Right cardiac atrium (tissue), 5 donors: ENCODE data around the gene DSC3. TPM values are rescaled to one million over a fixed set of nuclear protein-coding genes. Genes with fewer than 3 reads are reported as not detected.

Experiments
- ATAC-seq, 2 donors: fragments of 200-7000 bp; cut with Tn5 transposase; one replicate each; pipeline versions ENCODE4 v1.8.0 to v1.9.1; 2020; ENCODE audit warnings: moderate library complexity in 2 of 2, mild to moderate bottlenecking in 1 of 2
- DNase-seq, 3 donors: peaks; one replicate each; pipeline ENCODE4 v3.0.0-alpha.2; 2020
- H3K27ac ChIP-seq: one replicate; pipeline ENCODE4 v1.5.1; 2013; ENCODE audit warnings: mild to moderate bottlenecking, low read length, control low read depth, moderate library complexity
- H3K27me3 ChIP-seq: one replicate; pipeline ENCODE4 v1.6.1; 2013; ENCODE audit not compliant: control insufficient read depth, insufficient read depth
- H3K4me1 ChIP-seq: one replicate; pipeline ENCODE4 v1.6.1; 2013; ENCODE audit warnings: low read length; ENCODE audit not compliant: control insufficient read depth, insufficient read depth
- H3K4me3 ChIP-seq: one replicate; pipeline ENCODE4 v1.5.1; 2013; ENCODE audit warnings: low read length, control low read depth
- H3K9me3 ChIP-seq: one replicate; pipeline ENCODE4 v1.6.1; 2013; ENCODE audit warnings: low read length; ENCODE audit not compliant: control insufficient read depth
- WGBS: extraction: QIAGEN DNeasy Blood & Tissue Kit; methylation state at CpG from one replicate; pipeline ENCODE4 v1.1.7; 2013; 5-methylcytosine and 5-hydroxymethylcytosine counted together
- intact Hi-C, 4 donors: fragments of 100-400 bp; cut with DNase I; formaldehyde crosslinking; loops; one replicate each; pipeline versions ENCODE4 v1.11.0 to v1.14.0; 2022 to 2023
- polyA plus RNA-seq: library from polyadenylated mRNA; stranded (reverse); fragments of 200-250 nt; gene quantifications from one replicate; pipeline ENCODE4 v1.2.3, GENCODE V29; 2013
- total RNA-seq, 4 donors: library from RNA; stranded (reverse); fragmentation: NEBNext Ultra II Directional; extraction: Animal tissue kit (Norgen Biotek cat#: 25700); gene quantifications; one replicate each; pipeline ENCODE4 v1.2.1, GENCODE V29; 2021
- donor health status: healthy with polysubstance abuse.
- donor health status: DM: no; HTN: yes; CAD: no.
- donor health status: DM: no; HTN: no; CAD: no.
- donor health status: DM: no; HTN: yes; CAD: no; lungs with severe emphysema.
- donor health status: DM: yes; HTN: yes; CAD: no.

DSC3 gene
- total and polyA plus RNA-seq, 5 donors: 0.03 to 0.18 (median 0.14) TPM

DNA sequence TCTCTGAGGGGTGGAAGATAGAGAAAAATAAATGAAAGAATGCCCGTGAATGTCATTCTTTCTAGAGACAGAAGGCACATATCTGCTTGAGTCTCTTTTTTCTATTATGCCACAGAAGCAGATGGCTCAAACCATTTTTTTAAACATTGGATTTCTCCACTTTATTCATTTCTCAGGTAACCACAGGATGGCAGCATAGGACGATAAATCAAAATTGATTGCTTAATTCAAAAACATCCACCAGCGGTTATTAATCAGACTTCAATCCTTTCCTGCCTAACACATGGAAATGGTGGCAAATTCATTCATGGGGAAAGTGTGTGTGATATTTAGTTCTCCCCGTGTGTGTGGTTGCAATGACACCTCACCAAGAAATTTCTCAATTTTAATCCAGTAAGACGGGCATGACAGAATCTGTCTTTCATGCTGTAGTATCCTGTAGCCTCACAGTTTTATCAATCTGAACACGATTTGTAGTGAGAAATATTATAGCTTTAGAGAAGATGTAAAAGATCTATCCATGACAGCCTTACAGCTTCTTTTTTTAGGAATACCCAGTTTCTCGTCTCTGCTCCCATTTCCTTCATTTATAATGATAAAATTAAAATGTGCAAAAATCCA, 72.2 kb downstream of the DSC3 start:
- Histone ChIP-seq H3K4me1 (no peaks in the 10 kb centered on the region), H3K27ac (no peak overlapping the region), H3K4me3 (no peak overlapping the region), H3K27me3 (no peaks in the 10 kb centered on the region), H3K9me3 (no peaks in the 10 kb centered on the region)
- intact Hi-C loops: no loop called here
- WGBS: 29% methylated on average over 7 of the region's 7 CpGs
- ATAC-seq (no peak), DNase-seq (no peak)

DNA sequence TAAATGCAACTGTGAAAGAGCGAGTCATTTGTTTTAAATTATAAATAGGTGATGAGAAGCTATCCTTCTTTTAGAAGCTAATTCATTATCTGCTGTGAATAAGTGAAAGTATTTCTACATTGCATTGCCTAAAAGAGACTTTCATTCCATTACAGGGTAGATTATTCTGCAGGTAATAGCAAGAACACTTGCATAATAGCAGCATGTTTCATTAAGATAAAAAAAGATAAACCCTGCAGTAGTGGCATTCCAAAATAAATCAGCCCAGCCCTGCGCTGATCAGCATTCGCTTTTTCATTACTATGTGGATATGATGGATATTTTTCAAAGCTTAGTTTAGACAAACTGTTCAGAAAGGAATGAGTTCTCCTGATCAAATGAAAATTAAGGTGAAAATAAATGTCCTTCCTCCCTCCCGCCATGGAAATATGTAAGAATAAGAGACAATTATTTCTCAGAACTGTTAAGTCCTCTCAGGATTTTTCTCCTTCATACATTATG, 72.8 kb downstream of the DSC3 start:
- intact Hi-C loops: no loop called here
- no peaks in the 10 kb centered on the region for H3K27me3 ChIP-seq
- ATAC-seq (no peak), DNase-seq (no peak)
- H3K4me3 ChIP-seq: no peak overlapping the region
- 85% methylated on average over 4 of the region's 4 CpGs for WGBS
- no peak overlapping the region for H3K27ac ChIP-seq
- no peaks in the 10 kb centered on the region for H3K4me1 ChIP-seq
- no peaks in the 10 kb centered on the region for H3K9me3 ChIP-seq

DNA sequence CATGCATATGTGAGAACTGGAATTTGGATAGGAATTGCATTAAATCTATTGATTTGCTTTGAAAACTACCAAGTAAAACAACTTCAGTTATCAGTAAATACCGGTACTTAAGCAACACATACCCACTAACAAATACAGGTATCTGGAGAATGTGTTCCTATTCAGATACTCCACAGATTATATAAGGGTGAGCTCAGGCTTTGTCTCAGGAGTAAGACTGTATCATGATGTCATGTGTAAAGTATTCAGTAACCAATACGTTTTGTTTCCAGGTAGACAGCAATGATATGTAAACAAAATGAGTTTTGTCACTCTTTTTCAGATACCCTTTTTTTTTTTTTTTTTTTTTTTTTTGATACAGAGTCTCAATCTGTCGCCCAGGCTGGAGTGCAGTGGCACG, 74.8 kb downstream of the DSC3 start:
- no peak overlapping the region for H3K27ac ChIP-seq
- no peaks in the 10 kb centered on the region for H3K9me3 ChIP-seq
- WGBS: 74% methylated on average over 4 of the region's 4 CpGs
- no peak overlapping the region for H3K4me3 ChIP-seq
- H3K27me3 ChIP-seq: no peaks in the 10 kb centered on the region
- H3K4me1 ChIP-seq: no peaks in the 10 kb centered on the region
- DNase-seq: no peak
- no peak for ATAC-seq
- intact Hi-C loops: no loop called here

DNA sequence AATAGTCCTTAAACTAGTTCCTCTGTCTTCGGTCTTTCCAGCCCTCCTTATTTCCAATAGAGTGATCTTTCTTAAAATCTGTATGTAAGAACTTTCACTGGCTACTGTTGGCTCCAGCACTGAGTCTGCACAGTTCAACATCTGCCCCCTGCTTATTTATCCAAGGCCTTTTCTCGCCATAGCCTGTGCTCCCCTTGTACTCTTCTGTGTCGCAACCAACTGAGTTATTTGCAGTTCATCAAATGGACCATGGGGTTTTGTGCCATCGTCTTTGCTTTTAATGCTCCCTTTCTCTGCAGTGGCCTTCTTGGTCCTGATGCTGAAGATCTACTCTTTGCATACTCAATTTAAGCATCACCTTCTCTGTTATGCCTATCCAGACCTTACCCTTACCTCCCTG, 77.3 kb downstream of the DSC3 start:
- no peak for ATAC-seq
- Histone ChIP-seq H3K4me3 (no peak overlapping the region), H3K27ac (no peak overlapping the region), H3K4me1 (no peaks in the 10 kb centered on the region), H3K27me3 (no peaks in the 10 kb centered on the region), H3K9me3 (no peaks in the 10 kb centered on the region)
- WGBS: 90% methylated on average over 4 of the region's 4 CpGs
- intact Hi-C loops: no loop called here
- no peak for DNase-seq

DNA sequence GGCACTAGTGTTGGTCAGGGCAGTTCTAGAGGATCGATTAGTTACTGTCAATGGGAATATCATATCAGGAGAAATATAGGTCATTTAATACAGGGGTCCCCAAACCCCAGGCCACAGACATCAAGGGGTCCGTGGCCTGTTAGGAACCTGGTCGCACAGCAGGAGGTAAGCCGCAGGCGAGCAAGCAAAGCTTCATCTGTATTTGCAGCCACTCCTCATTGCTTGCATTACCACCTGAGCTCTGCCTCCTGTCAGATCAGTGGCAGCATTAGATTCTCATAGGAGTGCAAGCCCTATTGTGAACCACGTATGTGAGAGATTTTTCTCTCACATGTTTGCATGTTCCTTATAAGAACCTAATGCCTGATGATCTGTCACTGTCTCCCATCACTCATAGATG, 81.9 kb downstream of the DSC3 start:
- intact Hi-C loops: no loop called here
- WGBS: 95% methylated on average over 6 of the region's 6 CpGs
- DNase-seq (no peak), ATAC-seq (no peak)
- H3K4me3 ChIP-seq: no peak overlapping the region
- H3K27ac ChIP-seq: no peak overlapping the region
- H3K4me1 ChIP-seq: no peaks in the 10 kb centered on the region
- H3K9me3 ChIP-seq: no peaks in the 10 kb centered on the region
- H3K27me3 ChIP-seq: no peaks in the 10 kb centered on the region

DNA sequence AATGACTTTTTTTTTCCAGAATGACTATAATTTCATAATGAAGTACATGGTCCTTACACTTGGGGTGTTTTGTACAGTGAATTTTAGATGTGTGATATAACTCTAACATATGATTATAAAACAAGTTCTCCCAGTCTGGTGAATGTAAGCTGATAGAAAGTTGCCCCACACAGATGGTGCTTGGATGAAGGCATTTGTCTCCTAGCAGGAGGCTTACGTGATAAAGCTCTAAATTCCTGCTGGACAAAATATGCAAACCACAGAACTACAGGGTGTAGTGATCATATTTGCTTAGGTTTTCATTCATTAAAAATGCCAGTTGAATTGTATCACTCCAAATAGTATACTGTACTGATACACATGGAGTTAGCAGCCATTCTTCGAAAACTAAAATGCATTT, 85.5 kb downstream of the DSC3 start:
- WGBS: 71% methylated on average over 2 of the region's 2 CpGs
- Histone ChIP-seq H3K9me3 (no peaks in the 10 kb centered on the region), H3K4me3 (no peak overlapping the region), H3K4me1 (no peaks in the 10 kb centered on the region), H3K27ac (no peak overlapping the region), H3K27me3 (no peaks in the 10 kb centered on the region)
- ATAC-seq (no peak), DNase-seq (no peak)
- intact Hi-C loops: no loop called here

DNA sequence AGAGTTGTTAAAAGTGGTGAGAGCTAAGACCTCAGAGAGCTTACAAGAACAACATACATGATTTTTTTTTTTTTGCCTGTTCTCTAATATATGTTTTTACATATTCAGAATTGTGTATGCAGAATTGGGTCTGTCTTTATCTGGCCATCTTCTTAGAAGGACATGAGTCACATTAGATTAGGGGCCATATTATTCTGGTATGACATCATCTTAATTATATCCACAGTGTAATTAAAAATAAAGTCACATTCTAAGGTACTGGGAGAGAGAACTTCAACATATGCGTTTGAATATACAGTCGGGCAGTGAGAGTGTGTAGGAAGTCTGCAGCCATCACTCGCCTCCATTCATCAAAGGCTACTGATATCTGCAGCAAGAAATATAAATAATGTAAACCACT, 88.3 kb downstream of the DSC3 start:
- Histone ChIP-seq H3K27me3 (no peaks in the 10 kb centered on the region), H3K9me3 (no peaks in the 10 kb centered on the region), H3K4me3 (no peak overlapping the region), H3K4me1 (no peaks in the 10 kb centered on the region), H3K27ac (no peak overlapping the region)
- WGBS: 71% methylated on average over 3 of the region's 3 CpGs
- intact Hi-C loops: no loop called here
- DNase-seq (no peak), ATAC-seq (no peak)

DNA sequence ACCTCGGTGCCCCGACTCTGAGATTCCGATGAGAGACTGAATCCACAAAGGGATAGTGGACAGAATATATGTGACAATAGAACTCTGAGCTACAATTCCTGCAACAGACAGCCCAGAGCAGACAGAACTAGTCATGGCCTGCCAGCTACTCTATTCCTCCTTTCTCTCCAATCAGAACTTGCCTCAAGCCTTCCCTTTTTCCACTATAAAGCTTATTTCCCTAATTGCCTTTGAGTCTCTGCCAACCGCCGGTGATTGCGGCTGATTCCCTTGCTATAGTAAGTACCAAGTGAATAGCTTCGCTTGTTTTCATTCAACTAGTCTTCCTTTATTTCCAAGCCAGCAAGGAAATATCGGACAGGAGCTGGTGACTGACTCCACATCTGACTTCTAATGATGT, 96.8 kb downstream of the DSC3 start:
- Histone ChIP-seq H3K27me3 (no peaks in the 10 kb centered on the region), H3K9me3 (no peaks in the 10 kb centered on the region), H3K4me3 (no peak overlapping the region), H3K4me1 (no peaks in the 10 kb centered on the region), H3K27ac (no peak overlapping the region)
- 70% methylated on average over 8 of the region's 8 CpGs for WGBS
- intact Hi-C loops: no loop called here
- ATAC-seq: no peak
- DNase-seq: no peak

DNA sequence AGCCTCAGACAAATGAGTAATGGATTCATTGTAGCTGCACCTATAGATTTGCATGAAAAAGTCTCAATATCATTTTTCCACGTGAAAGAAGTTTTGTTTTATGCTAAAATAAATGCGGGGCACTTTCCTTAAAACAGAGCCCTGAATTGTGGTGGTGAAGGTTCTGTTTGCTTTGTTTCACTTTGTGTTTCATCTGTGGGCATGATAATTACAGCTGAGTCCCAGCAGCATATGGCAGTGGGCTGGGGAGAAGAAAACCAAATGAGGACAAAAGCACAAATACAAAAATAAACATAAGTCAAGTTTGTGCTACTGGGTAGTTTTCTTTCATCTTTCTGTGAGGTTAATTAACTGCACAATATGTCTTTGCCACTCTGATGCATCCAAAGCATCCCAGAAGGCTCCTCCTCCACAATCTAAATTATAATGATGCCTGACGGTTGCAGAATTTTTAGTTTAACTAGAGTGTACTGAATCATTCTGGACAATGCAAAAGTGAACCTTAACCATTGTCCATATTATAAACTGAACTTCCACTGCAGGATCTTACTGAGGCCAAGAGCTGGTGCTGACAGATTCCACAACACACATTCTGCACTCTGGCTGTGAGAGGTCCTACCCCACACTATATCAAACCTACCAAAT, 97.6 kb downstream of the DSC3 start:
- Histone ChIP-seq H3K4me1 (no peaks in the 10 kb centered on the region), H3K27ac (no peak overlapping the region), H3K9me3 (no peaks in the 10 kb centered on the region), H3K4me3 (no peak overlapping the region), H3K27me3 (no peaks in the 10 kb centered on the region)
- WGBS: 73% methylated on average over 3 of the region's 3 CpGs
- DNase-seq (no peak), ATAC-seq (no peak)
- intact Hi-C loops: no loop called here

DNA sequence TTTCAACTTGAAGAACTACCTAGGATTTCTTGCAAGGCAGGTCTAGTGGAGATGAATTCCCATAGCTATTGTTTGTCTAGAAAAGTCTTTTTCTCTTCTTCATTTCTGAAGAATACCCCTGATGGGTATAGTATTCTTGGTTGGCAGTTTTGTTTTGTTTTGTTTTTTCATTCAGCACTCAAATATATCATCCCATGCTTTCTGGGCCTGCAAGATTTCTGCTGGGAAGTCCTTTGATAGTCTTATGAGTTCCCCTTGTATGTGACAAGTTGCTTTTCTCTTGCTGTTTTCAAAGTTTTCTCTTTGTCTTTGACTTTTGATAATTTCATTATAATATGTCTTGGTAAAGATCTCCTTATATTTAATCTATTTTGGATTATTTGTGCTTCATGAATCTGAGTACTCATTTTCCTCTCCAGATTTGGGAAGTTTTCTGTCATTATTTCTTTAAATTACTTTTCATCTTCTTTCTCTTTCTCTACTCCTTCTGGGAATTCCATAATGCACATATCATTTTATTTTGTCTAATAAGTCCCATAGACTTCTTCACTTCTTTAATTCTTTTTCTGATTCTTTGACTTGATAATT, 101.5 kb downstream of the DSC3 start:
- ATAC-seq: no peak
- intact Hi-C loops: no loop called here

More for the DNA sequence above, 101.5 kb downstream of the DSC3 start:
- DNase-seq: no peak
- no peaks in the 10 kb centered on the region for H3K27me3 ChIP-seq
- no peaks in the 10 kb centered on the region for H3K4me1 ChIP-seq
- H3K9me3 ChIP-seq: no peaks in the 10 kb centered on the region
- H3K4me3 ChIP-seq: no peak overlapping the region
- no peak overlapping the region for H3K27ac ChIP-seq
